HFFc6 (cell line): ENCODE data around the gene LIPC. TPM values are rescaled to one million over a fixed set of nuclear protein-coding genes. Genes with fewer than 3 reads are reported as not detected.

ENCODE experiments used
- DNase-seq: peaks from one replicate; pipeline ENCODE4 v3.0.0-alpha.2; 2018
- H3K27ac Mint-ChIP-seq: 2 replicates; pipeline ENCODE4 v1.8.0; 2020; ENCODE audit warnings: mild to moderate bottlenecking, mixed read lengths
- H3K27me3 Mint-ChIP-seq: 2 replicates; pipeline ENCODE4 v1.8.0; 2021; ENCODE audit warnings: mild to moderate bottlenecking, moderate library complexity, mixed read lengths; ENCODE audit not compliant: insufficient read depth
- H3K36me3 Mint-ChIP-seq: 2 replicates; pipeline ENCODE4 v1.8.0; 2021; ENCODE audit warnings: low read depth, mixed read lengths
- H3K4me1 Mint-ChIP-seq: 2 replicates; pipeline ENCODE4 v1.8.0; 2020; ENCODE audit warnings: low read depth, mixed read lengths
- H3K4me3 Mint-ChIP-seq: 2 replicates; pipeline ENCODE4 v1.8.0; 2020; ENCODE audit warnings: mild to moderate bottlenecking, moderate library complexity, mixed read lengths
- H3K9me3 Mint-ChIP-seq: 2 replicates; pipeline ENCODE4 v1.8.0; 2020; ENCODE audit warnings: mild to moderate bottlenecking, mixed read lengths
- CTCF ChIP-seq: fragments of 200-600 bp; sonication (generic); IDR thresholded peaks from 2 replicates; pipeline ENCODE4 v1.5.0; 2021; ENCODE audit warnings: antibody characterized with exemption, mild to moderate bottlenecking
- total RNA-seq, 6 experiments: library from RNA; stranded (reverse); fragmentation: NEBNext Ultra II Directional; extraction: Animal tissue kit (Norgen Biotek cat#: 25700); gene quantifications; 2 replicates in 1 of 6; 3 replicates in 5 of 6; pipeline ENCODE4 v1.2.3, GENCODE V29; 2021

Gene LIPC
- total RNA-seq, 6 experiments from 2014 or later, result not detected

- TF ChIP-seq CTCF, result no peak
- no peaks in the 10 kb centered on the region for H3K36me3 Mint-ChIP-seq
- no peak overlapping the region for H3K27ac Mint-ChIP-seq
- no peaks in the 10 kb centered on the region for H3K9me3 Mint-ChIP-seq
- H3K4me1 Mint-ChIP-seq, result peaks cover 7% of the 10 kb centered on the region
- peaks cover 14% of the 10 kb centered on the region for H3K27me3 Mint-ChIP-seq
- DNase-seq, result no peak
- no peak overlapping the region for H3K4me3 Mint-ChIP-seq
Measured at GRCh38 chr15:58433597-58434333, 2.0 kb downstream of the LIPC start.

- Mint-ChIP-seq H3K9me3 (no peaks in the 10 kb centered on the region), H3K27me3 (peaks cover 10% of the 10 kb centered on the region), H3K4me1 (peaks cover 14% of the 10 kb centered on the region), H3K4me3 (no peak overlapping the region), H3K36me3 (no peaks in the 10 kb centered on the region), H3K27ac (no peak overlapping the region)
- no peak for TF ChIP-seq CTCF
- DNase-seq, result no peak
Measured at GRCh38 chr15:58434334-58434875, 2.6 kb downstream of the LIPC start.

GRCh38 chr15:58436552-58436951 is 4.8 kb downstream of the LIPC start:
- DNase-seq, result no peak
- Mint-ChIP-seq H3K4me1 (peaks cover 35% of the 10 kb centered on the region), H3K9me3 (no peaks in the 10 kb centered on the region), H3K36me3 (no peaks in the 10 kb centered on the region), H3K27me3 (peaks cover 6% of the 10 kb centered on the region), H3K4me3 (no peak overlapping the region), H3K27ac (no peak overlapping the region)
- TF ChIP-seq CTCF, result no peak

- Mint-ChIP-seq H3K27me3 (no peaks in the 10 kb centered on the region; the same call in none of the 2 replicates), H3K27ac (no peak overlapping the region), H3K4me1 (peaks cover 39% of the 10 kb centered on the region), H3K36me3 (no peaks in the 10 kb centered on the region), H3K4me3 (no peak overlapping the region), H3K9me3 (no peaks in the 10 kb centered on the region)
- no peak for DNase-seq
- no peak for TF ChIP-seq CTCF
Measured at GRCh38 chr15:58437531-58438105, 5.8 kb downstream of the LIPC start.

- no peak for TF ChIP-seq CTCF
- no peak overlapping the region for H3K27ac Mint-ChIP-seq
- H3K36me3 Mint-ChIP-seq, result no peaks in the 10 kb centered on the region
- peaks cover 43% of the 10 kb centered on the region for H3K4me1 Mint-ChIP-seq
- H3K9me3 Mint-ChIP-seq, result no peaks in the 10 kb centered on the region
- no peak overlapping the region for H3K4me3 Mint-ChIP-seq
- DNase-seq, result no peak
- peaks cover 2% of the 10 kb centered on the region for H3K27me3 Mint-ChIP-seq
Measured at GRCh38 chr15:58438111-58438510, 6.3 kb downstream of the LIPC start.
